ENCODE data around the gene CR1L. TPM values are rescaled to one million over a fixed set of nuclear protein-coding genes. Genes with fewer than 3 reads are reported as not detected.
"Not testable (repeated sequence)": the region's sequence is repeated elsewhere in the genome, so short reads cannot be mapped to it uniquely, and the experiment has no call there.

Gene CR1L
- polyA plus RNA-seq, 5 donors, result 0.28 to 1.4 (median 0.44) TPM

DNA sequence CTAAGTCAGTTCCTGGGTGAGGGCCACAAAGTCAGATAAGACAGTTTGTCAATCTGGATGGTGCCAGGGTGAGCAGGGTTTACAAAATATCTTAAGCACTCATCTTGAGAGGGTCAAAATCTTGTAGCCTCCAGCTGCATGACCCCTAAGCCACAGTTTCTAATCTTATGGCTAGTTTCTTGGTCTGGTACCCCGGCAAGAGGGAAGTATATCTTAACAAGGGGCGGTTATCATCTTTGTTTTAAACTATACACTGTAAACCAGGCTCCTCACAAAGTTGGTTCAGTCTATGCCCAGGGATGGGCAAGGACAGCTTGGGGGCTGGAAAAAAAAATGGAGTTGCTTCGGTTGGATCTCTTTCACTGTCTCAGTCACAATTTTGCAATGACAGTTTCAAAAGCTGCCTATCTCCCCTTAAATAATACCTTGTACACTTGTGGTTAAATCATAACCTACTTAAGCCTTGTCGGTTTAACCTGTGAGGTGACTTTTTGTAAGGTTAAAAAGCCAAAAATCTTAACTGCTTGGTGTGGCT lies 99.1 kb downstream of the CR1L start:
- DNase-seq, result no peak

DNA sequence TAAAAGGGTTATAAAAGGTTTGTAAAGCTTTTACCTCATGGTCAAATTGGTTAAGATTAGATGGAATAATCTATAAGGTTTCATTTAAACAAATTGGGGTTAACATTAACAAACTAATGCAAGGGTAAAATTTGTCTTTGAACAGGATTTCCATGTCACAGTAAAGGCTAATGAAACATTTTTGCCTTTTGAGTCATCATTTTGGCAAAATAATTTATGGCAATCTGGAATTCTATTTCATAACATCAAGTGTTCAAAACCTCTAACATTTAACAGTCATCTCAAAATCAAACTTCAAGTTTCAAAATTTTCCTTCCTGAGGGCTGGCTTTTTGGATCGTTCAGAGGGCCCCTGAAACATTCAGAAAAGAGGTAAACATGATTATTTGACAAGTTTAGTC lies 100.4 kb downstream of the CR1L start:
- DNase-seq, result no peak

DNA sequence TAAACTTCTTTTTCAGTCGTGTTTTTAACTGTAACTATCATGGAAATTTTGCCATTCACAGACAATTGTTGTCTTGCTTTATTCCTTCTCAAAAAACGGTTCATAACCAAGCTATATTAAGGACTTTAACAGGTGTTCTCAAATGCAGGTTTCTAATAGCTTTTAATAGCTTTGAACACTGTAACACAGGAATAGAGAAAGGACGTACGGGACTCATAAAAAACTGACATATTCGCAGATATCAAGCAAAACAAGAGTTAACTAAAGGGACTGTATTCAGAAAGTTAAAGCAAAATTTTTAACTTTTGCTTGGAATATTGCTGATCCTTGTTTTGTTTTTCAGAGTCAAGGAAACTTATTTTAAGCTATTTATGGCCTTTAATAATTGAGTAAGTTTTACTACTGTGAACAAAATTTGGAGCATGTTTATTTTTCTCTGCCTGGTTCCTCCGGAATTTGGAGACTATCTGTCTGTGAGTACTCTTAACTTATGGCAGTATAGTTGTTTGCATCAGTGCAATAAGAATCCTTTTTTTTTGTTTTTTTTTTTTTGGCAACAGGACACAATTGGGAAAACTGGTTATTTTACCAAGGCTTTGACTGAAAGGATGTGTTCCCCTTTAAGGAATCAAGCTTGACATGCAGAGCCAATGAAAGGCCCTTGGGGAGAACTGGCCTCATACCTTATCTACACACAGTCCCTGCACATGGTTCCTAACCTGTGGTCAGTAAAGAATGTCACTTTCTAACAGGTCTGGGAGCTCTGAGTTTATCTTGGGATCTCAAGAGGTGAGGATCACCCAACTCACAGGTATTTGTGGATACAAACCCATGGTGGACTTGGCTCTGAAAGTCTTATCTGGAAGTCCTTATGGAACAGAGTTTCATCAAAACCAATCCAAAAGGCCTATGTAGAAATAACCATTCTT lies 101.2 kb downstream of the CR1L start:
- DNase-seq, result no peak

DNA sequence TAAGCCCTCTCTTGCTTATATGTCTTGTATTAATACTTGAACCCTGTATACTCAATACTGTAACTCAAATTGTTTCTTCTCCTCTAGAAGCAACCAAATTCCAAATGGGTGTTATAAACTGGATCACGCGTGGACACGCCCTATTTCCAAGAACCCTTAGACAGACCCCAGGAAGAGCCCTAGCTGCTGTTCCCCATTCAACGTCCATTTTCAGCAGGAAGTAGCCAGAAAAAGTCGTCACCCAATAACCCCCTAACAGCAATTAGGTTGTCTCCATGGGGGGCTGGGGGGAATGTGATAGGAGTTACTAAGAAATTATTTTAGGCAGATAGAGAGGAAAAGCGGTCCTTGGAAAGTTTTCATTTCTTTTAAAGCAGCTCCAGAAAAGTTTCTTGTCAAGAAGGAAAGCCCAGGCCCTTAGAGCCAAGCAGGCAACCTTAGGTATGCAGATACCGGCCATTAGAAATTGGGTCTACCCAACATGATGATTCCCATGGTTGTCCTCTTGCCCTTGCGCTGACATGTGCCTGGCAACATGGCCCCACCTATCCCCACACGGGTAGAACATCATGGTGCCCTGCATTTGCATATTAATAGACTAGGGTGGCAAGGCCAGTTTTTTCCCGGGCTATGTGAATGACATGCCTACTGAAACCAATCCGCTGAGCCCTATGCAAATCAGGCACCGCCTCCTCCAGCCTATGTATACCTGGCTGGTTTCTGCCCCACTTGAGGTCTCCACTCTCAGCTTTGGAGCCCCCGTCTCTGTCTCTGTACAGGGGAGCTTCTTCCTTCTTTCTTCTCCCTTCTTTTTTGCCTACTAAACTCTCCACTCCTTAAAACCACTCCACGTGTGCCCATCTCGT lies 102.9 kb downstream of the CR1L start:
- DNase-seq, result no peak

DNA sequence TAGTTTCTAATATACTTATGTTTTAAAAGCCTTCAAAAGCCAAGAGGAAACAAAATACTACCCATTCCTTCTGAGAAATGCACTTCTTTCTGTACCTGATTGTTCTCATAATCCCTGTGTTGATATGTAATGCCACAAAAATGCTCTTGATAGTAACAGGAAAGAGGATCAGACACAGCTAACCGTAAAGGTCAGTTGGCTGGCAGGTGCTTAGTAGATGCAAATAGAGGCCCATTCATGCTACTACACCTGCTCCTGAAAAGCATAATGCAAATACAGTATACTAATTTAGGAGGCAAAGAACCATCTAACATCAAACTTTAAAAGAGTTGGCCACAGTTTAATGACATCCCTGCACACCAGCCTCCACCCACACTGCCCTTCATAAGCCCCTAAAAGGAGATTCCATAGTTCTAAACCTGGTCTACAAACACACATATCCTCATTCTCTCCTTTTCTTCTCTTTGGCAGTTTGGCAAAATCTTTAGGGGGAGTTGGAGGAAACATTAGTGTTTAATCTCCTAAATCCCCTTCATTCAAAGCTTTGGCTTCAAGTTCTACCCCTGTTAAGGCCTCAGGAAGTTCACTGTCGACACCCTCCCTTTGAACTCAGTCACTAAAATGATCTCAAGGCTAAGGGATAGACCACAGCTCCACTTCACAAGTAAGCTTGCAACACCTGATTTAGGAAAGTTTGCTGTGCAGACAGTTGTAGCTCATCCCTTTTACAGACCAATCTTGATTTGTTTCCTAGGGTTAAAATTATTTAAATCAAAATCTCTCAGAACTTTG lies 104.0 kb downstream of the CR1L start:
- DNase-seq, result no peak

DNA sequence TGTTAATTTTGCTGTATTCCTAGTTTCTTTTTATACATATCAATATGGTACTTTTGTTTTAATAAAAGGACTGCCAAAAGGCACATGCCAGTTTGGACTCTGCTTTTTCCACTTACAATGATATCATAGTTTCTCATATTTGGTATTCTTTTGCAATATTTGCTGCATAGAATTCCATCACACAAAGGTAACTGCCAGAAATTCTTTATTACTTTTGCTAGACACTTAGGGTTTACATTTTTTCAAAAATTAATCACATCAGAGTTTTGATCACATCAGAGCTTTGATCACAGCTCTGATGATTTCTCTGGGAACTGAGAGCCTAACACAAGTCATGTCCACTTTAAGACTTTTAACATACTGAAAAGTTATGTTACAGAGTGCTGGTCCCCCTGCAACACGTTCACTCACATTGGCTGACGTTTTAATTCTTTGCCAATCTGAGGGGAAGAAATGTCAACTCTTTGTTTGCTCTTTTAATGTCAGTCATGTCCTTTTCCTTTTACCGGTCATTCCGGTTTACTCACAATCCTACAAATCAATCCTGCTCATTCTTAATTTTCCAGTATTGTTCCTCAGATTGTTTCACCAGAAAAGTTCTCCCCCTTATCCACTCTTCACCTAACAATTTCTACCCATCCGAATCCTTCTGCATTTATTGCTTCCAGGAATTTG lies 105.8 kb downstream of the CR1L start:
- no peak for DNase-seq

DNA sequence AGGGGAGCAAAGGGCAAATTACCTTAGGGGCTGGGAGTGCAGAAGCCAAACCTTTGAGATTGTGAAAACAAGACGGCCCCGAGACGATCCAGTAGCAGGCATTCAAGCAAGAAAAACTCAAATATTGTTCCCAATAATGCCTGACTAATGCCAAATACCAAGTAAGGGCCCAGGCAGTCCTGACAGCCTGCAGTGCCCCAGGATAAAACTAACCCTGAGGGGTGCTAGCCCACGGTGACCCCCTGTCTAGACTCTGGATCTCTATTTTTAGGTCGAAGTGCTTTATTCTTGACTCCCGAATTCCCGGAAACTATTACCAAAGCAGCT lies 106.5 kb downstream of the CR1L start:
- not testable (repeated sequence) for DNase-seq

DNA sequence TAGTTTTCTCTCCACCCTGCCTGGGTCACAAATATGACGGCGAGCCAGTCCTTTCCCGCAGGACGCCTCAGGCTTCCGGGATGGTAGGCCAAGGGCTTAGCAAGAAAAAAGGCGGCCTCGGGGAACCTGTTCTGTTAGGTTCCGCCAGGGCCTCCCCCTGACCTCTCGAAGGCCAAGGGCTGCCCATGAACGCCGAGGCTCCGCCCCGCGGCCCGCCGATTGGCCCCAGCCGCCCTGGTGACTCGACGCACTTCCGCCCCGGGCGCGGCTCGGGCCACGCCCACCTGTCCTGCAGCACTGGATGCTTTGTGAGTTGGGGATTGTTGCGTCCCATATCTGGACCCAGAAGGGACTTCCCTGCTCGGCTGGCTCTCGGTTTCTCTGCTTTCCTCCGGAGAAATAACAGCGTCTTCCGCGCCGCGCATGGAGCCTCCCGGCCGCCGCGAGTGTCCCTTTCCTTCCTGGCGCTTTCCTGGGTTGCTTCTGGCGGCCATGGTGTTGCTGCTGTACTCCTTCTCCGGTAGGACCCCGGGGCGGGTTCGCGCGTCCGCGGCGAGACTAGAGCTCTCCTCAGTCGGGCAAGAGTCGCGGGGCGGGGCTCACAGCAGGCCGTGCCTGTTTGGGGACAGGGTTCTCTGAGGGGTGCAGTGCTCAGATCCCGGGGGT lies 107.0 kb downstream of the CR1L start, which contains the start of gene CD46:
Gene CD46, plus strand, starts transcription at position 265 of the 666 bp plus-strand sequence. Its CDS starts 159 bp downstream, at position 424.
- peak; percentile 91 to 93 for DNase-seq

DNA sequence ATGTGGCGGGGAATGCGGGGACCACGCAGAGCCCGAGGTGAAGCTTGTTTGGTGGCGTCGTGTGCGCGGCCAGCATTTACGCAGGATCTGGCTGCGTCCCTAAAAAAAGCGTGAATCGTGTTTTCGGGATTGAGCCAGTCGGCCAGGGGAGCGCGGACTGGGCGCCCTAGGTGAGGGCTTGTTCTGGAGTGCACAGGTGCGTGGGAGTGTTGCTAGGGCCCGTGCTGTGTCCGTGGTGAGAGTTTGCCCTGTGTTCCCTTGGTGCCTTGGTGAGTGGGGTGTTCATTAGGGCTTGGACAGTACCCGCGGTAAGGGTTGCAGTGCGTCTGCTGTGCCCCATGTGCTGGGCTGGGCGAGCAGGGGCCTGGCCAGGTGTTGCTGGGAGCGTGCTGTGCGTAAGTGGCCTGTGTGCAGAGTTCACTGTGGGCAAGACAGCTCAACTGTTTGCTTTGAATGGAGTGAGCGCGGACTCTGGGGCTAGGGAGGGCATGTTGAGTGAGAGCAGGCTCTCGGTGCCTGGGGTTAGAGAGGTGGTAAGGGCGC lies 107.6 kb downstream of the CR1L start:
- no peak for DNase-seq

DNA sequence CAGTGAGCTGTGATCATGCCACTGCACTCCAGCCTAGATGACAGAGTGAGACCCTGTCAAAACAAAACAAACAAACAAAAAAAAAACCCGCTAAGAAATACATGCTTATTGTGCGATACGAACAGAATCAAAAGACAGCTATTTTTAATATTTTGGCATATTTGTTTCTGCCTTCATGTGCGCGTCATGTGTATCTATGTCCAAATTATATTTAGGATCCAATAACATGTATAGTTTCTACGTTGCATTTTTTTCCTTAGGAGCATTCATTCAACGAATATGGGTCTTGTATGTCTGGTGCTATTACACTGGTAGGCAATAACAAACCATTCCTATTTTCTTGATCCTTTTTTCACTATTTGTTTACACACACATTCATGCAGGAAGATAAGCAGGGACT lies 108.7 kb downstream of the CR1L start:
- no peak for DNase-seq

DNA sequence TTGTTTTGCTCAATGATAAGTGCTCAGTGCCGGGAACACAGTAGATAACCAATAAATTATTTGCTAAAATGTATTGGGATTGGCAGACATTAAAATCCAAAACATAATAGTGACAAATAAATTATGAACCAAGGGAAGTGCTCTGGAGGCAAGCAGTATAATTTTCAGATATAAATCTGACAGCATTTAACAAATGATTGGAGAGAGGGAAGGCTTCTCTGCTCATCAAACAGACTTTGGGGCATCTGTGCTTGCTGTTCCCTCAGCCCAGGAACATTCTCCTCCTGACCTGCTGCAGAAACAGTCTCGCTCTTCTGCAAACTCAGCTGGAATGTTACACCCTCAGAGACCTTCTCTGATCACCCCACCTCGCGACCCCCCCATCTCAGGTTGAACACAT lies 109.1 kb downstream of the CR1L start:
- no peak for DNase-seq

DNA sequence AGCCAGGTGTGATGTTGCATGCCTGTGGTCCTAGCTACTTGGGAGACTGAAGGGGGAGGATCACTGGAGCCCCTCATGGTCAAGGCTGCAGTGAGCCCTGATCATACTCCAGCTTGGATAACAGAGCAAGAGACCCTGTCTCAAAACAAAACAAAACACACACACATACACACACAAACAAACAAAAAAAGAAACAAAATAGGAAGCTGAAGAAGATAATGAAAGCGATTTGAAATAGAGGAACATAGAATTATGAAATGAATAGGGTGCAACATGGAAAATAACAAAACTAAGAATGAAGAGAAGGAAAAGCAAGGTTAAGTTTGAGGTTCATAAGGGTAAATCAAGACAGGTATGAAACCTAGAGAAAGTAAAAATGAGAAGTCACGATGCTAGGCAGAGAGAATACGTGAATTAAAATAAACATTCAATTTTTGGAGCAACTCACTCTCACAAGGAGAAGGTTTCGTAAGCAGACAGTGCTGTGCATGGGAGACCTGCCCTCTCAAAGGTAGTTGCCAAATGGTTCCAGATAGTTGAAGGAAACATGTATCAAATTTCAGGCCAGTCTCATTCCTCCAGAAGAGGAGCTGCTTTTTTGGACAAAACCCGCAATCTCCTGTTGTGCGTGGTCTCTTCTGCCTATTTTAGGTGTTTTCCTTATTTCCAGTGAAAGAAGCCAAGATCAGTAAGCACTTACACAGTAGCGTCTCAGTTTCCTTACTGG lies 110.2 kb downstream of the CR1L start:
- no peak for DNase-seq

DNA sequence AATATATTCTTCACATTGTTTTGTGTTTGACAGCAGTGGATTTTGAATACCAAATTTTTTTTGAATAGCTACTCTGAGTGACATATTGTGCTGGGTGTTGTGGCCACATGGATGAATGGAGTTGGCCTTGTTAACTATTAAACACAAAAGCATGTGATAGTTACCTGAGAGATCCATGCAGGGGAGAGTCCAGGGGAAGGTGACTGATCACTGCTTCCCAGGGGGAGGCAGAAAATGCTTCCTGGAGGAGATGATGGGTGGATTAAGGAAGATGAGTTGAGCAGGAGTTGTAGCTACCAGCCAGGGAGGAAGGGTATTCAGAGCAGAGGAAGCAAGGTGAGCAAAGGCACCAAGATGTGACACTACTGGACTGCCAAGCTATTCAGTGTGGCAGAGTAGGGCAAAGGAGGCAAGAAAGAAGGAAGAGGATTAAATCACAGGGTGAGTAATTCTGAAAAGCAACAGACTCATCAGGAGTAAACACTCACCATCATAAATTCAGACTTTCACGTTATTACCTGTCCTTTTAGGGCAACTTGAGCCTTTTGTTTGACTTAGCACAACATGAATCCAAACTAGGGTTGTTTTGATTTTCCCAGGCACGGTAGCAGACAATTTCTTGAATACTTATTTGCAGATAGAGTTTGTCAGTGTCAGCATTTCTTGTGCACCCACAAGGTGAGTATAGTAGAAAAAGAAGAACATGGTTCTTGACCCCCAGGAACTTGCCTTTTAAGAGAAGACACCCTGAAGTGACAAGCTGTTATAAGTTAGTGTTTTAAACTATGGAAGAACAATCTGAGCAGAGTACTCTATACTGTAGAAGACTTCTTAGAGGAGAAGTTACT lies 111.1 kb downstream of the CR1L start:
- DNase-seq, result no peak

DNA sequence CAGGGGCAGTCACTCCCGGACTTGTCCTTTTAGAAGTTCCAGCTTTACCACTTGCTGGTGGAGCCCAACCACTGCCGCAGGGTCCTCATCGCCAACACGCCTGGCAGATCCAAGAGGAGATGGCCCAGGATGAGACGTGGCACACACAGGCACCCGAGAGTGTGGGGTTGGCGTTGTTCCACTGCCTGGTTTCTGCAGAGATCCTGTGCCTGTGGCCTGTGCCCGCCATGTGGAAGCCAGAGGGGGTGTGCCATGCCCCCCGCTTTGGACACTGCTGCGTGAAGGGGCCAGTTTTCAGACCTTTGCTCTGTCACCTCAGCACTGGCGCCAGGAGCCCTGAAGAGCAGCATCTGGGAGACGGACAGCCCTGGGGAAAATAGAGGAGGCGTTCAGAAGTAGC lies 117.7 kb downstream of the CR1L start:
- DNase-seq, result no peak

DNA sequence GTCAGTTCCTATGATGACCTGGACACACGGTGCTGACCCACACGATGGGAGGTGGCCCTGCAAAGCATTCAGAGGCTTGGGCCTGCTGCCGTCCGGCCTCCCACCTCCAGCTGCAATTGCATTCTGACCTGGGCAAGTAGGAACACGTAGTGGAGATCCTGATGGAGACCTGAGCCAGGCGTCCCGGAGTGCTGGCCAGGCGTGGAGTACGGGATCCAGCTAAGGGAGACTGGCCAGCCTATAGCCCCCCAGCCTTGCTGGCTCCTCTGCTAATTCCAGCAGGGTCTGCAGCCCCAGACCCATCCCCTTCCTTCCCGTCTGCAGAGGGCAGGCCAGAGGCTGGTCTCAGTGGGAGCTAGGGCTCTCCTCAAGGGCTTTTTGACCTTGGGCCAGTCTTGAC lies 118.2 kb downstream of the CR1L start:
- no peak for DNase-seq

DNA sequence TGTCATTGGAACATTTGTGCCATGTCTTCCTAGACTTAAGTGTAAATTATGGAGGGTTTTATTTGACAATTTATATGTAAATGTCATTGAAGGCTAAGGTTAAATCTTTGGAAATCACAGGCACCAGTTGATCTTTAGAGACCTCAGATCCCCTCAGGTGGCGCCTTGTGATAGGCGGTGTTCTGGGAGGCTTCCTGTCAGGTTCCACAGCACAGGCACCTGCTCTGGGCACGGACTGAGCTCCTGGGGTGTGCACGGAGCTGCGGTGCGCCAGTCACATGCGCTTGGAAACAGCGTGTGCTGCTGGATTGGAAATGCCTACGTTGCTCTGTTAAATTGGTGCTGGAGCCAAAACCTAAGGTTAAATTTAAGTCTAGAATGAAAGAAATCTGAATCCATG lies 119.0 kb downstream of the CR1L start:
- no peak for DNase-seq

DNA sequence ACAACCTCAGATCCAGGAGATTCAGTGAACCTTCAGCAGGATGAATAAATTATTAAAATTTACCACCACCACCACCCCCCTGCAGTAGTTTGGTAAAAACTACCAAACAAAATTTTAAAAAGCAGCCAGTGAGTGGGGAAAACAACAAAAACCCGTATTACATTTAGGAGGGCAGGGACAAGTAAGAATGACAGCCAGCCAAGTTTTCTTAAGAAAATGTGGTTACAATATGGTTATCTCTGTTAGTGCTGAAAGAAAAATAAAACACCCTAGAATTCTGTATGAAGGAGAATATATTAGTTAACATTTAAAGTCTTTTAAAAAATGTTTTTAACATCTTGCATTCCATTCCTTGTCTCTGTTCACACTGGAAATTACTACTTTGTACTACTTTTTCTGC lies 121.6 kb downstream of the CR1L start:
- no peak for DNase-seq

DNA sequence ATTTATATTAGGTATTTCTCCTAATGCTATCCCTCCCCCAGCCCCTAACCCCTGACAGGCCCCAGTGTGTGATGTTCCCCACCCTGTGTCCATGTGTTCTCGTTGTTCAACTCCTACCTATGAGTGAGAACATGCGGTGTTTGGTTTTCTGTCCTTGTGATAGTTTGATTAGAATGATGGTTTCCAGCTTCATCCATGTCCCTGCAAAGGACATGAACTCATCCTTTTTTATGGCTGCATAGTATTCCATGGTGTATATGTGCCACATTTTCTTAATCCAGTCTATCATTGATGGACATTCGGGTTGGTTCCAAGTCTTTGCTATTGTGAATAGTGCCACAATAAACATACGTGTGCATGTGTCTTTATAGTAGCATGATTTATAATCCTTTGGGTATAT lies 125.6 kb downstream of the CR1L start:
- DNase-seq, result not testable (repeated sequence)
